IMR-90 (cell line): ENCODE results near the gene SNAPC2. TPM values are rescaled to one million over a fixed set of nuclear protein-coding genes. Genes with fewer than 3 reads are reported as not detected.

ENCODE experiments used
- ATAC-seq: fragments of 200-7000 bp; cut with Tn5 transposase; 2 replicates; pipeline ENCODE4 v1.9.1; 2020; ENCODE audit warnings: low read depth, mild to moderate bottlenecking, moderate library complexity
- BruUV-seq: library from RNA; stranded (reverse); fragments of 400-500 nt; replicated peaks from 2 replicates; lab custom pipeline; 2021; lab: Mats Ljungman, UMichigan
- CTCF ChIA-PET: fragments of 300-600 bp; formaldehyde crosslinking; extraction: SDS; loops from one replicate; lab custom pipeline; 2021; ENCODE audit warnings: antibody characterized with exemption; lab: Yijun Ruan, JAX
- POLR2A ChIA-PET: fragments of 300-600 bp; sonication (Branson Sonifier 250); formaldehyde crosslinking; loops from one replicate; lab custom pipeline; 2022; ENCODE audit warnings: antibody characterized with exemption; ENCODE audit not compliant: unreplicated experiment; lab: Charles Lee
- DNase-seq: peaks from one replicate; pipeline ENCODE4 v3.0.0; 2013
- H2AFZ ChIP-seq: replicated peaks from 2 replicates; pipeline ENCODE3; 2013; ENCODE audit warnings: low read length, mild to moderate bottlenecking; ENCODE audit not compliant: poor library complexity
- H2AK5ac ChIP-seq: 2 replicates; pipeline ENCODE4 v1.6.1; 2013; ENCODE audit warnings: low read depth, low read length, inconsistent platforms
- H2AK9ac ChIP-seq: replicated peaks from 2 replicates; pipeline ENCODE3; 2013; ENCODE audit warnings: mild to moderate bottlenecking, low read depth, low read length, moderate library complexity; ENCODE audit not compliant: poor library complexity
- H2BK120ac ChIP-seq: 2 replicates; pipeline ENCODE4 v1.6.1; 2013; ENCODE audit warnings: low read depth, low read length, inconsistent platforms
- H2BK15ac ChIP-seq: 3 replicates; pipeline ENCODE4 v1.6.1; 2013; ENCODE audit warnings: low read depth, low read length, inconsistent platforms
- H2BK20ac ChIP-seq: 2 replicates; pipeline ENCODE4 v1.6.1; 2013; ENCODE audit warnings: low read depth, mild to moderate bottlenecking, inconsistent platforms, low read length, moderate library complexity
- H2BK5ac ChIP-seq: 2 replicates; pipeline ENCODE4 v1.6.1; 2013; ENCODE audit warnings: mild to moderate bottlenecking, low read depth, low read length, inconsistent platforms; ENCODE audit not compliant: poor library complexity, severe bottlenecking
- H3K14ac ChIP-seq: replicated peaks from 2 replicates; pipeline ENCODE4 v1.6.1; 2013; ENCODE audit warnings: low read depth, low read length, inconsistent platforms
- H3K18ac ChIP-seq: 2 replicates; pipeline ENCODE4 v1.6.1; 2013; ENCODE audit warnings: low read depth, low read length, control low read depth
- H3K23ac ChIP-seq: 2 replicates; pipeline ENCODE4 v1.6.1; 2013; ENCODE audit warnings: low read depth, low read length, inconsistent platforms
- H3K27ac ChIP-seq: 2 replicates; pipeline ENCODE4 v1.5.1; 2013; ENCODE audit warnings: mild to moderate bottlenecking, control low read depth, low read length; ENCODE audit not compliant: insufficient read depth
- H3K27me3 ChIP-seq: 2 replicates; pipeline ENCODE4 v1.6.1; 2013; ENCODE audit warnings: low read length; ENCODE audit not compliant: control insufficient read depth, insufficient read depth
- H3K36me3 ChIP-seq: 2 replicates; pipeline ENCODE4 v1.6.1; 2013; ENCODE audit warnings: low read length, mixed read lengths; ENCODE audit not compliant: control insufficient read depth, insufficient read depth
- H3K4ac ChIP-seq: 2 replicates; pipeline ENCODE4 v1.6.1; 2013; ENCODE audit warnings: low read depth, low read length, inconsistent platforms
- H3K4me1 ChIP-seq: 2 replicates; pipeline ENCODE4 v1.6.1; 2013; ENCODE audit warnings: low read length, mixed read lengths; ENCODE audit not compliant: control insufficient read depth, insufficient read depth
- H3K4me2 ChIP-seq: 2 replicates; pipeline ENCODE4 v1.6.1; 2013; ENCODE audit warnings: low read depth, mild to moderate bottlenecking, control low read depth, low read length, moderate library complexity
- H3K4me3 ChIP-seq: 2 replicates; pipeline ENCODE4 v1.5.1; 2013; ENCODE audit warnings: low read depth, mild to moderate bottlenecking, control low read depth, low read length, moderate library complexity; ENCODE audit not compliant: insufficient read depth
- H3K56ac ChIP-seq: 2 replicates; pipeline ENCODE4 v1.6.1; 2013; ENCODE audit warnings: low read length, inconsistent platforms; ENCODE audit not compliant: insufficient read depth; ENCODE audit errors: extremely low read depth
- H3K79me1 ChIP-seq, 2 experiments: 2 replicates each; pipeline ENCODE4 v1.6.1; 2013; ENCODE audit warnings: low read length in 2 of 2, inconsistent platforms in 1 of 2, low read depth in 1 of 2
- H3K9ac ChIP-seq: 2 replicates; pipeline ENCODE4 v1.6.1; 2013; ENCODE audit warnings: low read depth, low read length, control low read depth
- H3K9me1 ChIP-seq: 2 replicates; pipeline ENCODE4 v1.6.1; 2013; ENCODE audit warnings: low read length, inconsistent platforms; ENCODE audit not compliant: insufficient read depth
- H3K9me3 ChIP-seq: 2 replicates; pipeline ENCODE4 v1.6.1; 2013; ENCODE audit warnings: low read length; ENCODE audit not compliant: control insufficient read depth, insufficient read depth
- H4K20me1 ChIP-seq: 2 replicates; pipeline ENCODE4 v1.6.1; 2013; ENCODE audit warnings: low read length, inconsistent platforms; ENCODE audit not compliant: insufficient read depth
- H4K5ac ChIP-seq: 2 replicates; pipeline ENCODE4 v1.6.1; 2013; ENCODE audit warnings: mild to moderate bottlenecking, low read depth, low read length, control low read depth
- H4K8ac ChIP-seq, 2 experiments: 2 replicates each; pipeline ENCODE4 v1.6.1; 2013; ENCODE audit warnings: low read depth in 2 of 2, low read length in 2 of 2, control low read depth in 1 of 2, inconsistent platforms in 1 of 2
- H4K91ac ChIP-seq: 2 replicates; pipeline ENCODE4 v1.6.1; 2013; ENCODE audit warnings: low read depth, low read length, inconsistent platforms; ENCODE audit not compliant: insufficient read depth
- BHLHE40 ChIP-seq: fragments of 150-350 bp; IDR thresholded peaks from 2 replicates; pipeline ENCODE4 v1.6.1; 2016; ENCODE audit warnings: mild to moderate bottlenecking, low read depth, low read length
- CEBPB ChIP-seq: IDR thresholded peaks from 2 replicates; pipeline ENCODE4 v1.6.1; 2012; ENCODE audit warnings: low read depth, low read length, improper control_type of control experiment
- ELK1 ChIP-seq: fragments of 150-350 bp; IDR thresholded peaks from 2 replicates; pipeline ENCODE4 v1.6.1; 2016; ENCODE audit warnings: low read depth, mild to moderate bottlenecking, low read length, moderate library complexity, borderline replicate concordance
- FOS ChIP-seq: fragments of 150-350 bp; IDR thresholded peaks from 2 replicates; pipeline ENCODE4 v1.6.1; 2016; ENCODE audit warnings: low read depth, low read length
- MAFK ChIP-seq: IDR thresholded peaks from 2 replicates; pipeline ENCODE4 v1.6.1; 2012; ENCODE audit warnings: low read depth, low read length, improper control_type of control experiment
- MAZ ChIP-seq: IDR thresholded peaks from 2 replicates; pipeline ENCODE4 v1.6.1; 2012; ENCODE audit warnings: low read depth, mild to moderate bottlenecking, low read length, improper control_type of control experiment, moderate library complexity, borderline replicate concordance
- MXI1 ChIP-seq: IDR thresholded peaks from 2 replicates; pipeline ENCODE4 v1.6.1; 2012; ENCODE audit warnings: low read depth, mild to moderate bottlenecking, low read length, moderate library complexity, borderline replicate concordance
- POLR2A ChIP-seq: IDR thresholded peaks from 2 replicates; pipeline ENCODE4 v1.6.1; 2012; ENCODE audit warnings: mild to moderate bottlenecking, low read depth, low read length
- RAD21 ChIP-seq: IDR thresholded peaks from 2 replicates; pipeline ENCODE4 v1.6.1; 2012; ENCODE audit warnings: low read length, improper control_type of control experiment
- RCOR1 ChIP-seq: IDR thresholded peaks from 2 replicates; pipeline ENCODE4 v1.6.1; 2012; ENCODE audit warnings: mild to moderate bottlenecking, low read length, improper control_type of control experiment; ENCODE audit not compliant: insufficient replicate concordance
- RFX5 ChIP-seq: IDR thresholded peaks from 2 replicates; pipeline ENCODE4 v1.8.0; 2012; ENCODE audit warnings: low read depth, mild to moderate bottlenecking, low read length, moderate library complexity
- SMC3 ChIP-seq: fragments of 150-350 bp; IDR thresholded peaks from 2 replicates; pipeline ENCODE4 v1.6.1; 2016; ENCODE audit warnings: low read depth, mild to moderate bottlenecking, antibody characterized with exemption, low read length, moderate library complexity
- USF2 ChIP-seq: fragments of 150-350 bp; IDR thresholded peaks from 2 replicates; pipeline ENCODE4 v1.6.1; 2017; ENCODE audit warnings: mild to moderate bottlenecking, antibody characterized with exemption, low read length, low read depth
- WGBS, 2 experiments: methylation state at CpG; one replicate each; pipeline versions ENCODE4 v1.1.5 to v1.1.7; 2013; ENCODE audit warnings: missing lambda C conversion rate in 2 of 2; ENCODE audit not compliant: insufficient read length in 1 of 2; ENCODE audit errors: extremely low coverage in 2 of 2; 5-methylcytosine and 5-hydroxymethylcytosine counted together
- dilution Hi-C: fragments of 300-500 bp; cut with HindIII; formaldehyde crosslinking; loops from one replicate; pipeline ENCODE4 v1.14.3; 2018; ENCODE audit warnings: low sequenced_read_pairs; ENCODE audit not compliant: unreplicated experiment
- in situ Hi-C: fragments of 300-500 bp; cut with MboI; formaldehyde crosslinking; loops from 3 replicates; pipeline ENCODE4 v1.14.3; 2019; ENCODE audit warnings: low sequenced_read_pairs, inconsistent platforms, mixed read lengths
- intact Hi-C: fragments of 100-400 bp; cut with micrococcal nuclease; formaldehyde crosslinking; loops from 2 replicates; pipeline ENCODE4 v1.10.0; 2022
- polyA plus RNA-seq, 3 experiments: library from polyadenylated mRNA; depleted of rRNA; stranded (reverse); fragments of >200 nt; gene quantifications; 2 replicates each; pipeline ENCODE4 v1.2.3, GENCODE V29; 2012; ENCODE audit warnings: low replicate concordance in 1 of 3
- total RNA-seq: library from RNA; depleted of rRNA; stranded (reverse); fragments of >200 nt; gene quantifications from 2 replicates; pipeline ENCODE4 v1.2.3, GENCODE V29; 2012

SNAPC2 gene
- total and polyA plus RNA-seq, 2 of the 4 experiments (the other 2 are of a cell fraction), result 12.5 to 29.2 TPM

- H3K4me2 ChIP-seq, result no peak overlapping the region
- BruUV-seq, result no TSS peak
- H3K9me1 ChIP-seq, result peaks cover 18% of the 10 kb centered on the region
- H2AK5ac ChIP-seq, result no peak overlapping the region
- H4K8ac ChIP-seq, result no peak overlapping the region
- H2BK120ac ChIP-seq, result no peak overlapping the region
- peak overlapping the region; percentile 45 for H2AK9ac ChIP-seq
- no peak for TF ChIP-seq CEBPB
- TF ChIP-seq POLR2A, result no peak
- no peak for TF ChIP-seq BHLHE40
- TF ChIP-seq ELK1, result no peak
- no peak for TF ChIP-seq RCOR1
- no peak for TF ChIP-seq MAZ
- no peak for TF ChIP-seq USF2
- no peak for TF ChIP-seq SMC3
- TF ChIP-seq RFX5, result no peak
- no peak for TF ChIP-seq MAFK
- no peak for TF ChIP-seq MXI1
- TF ChIP-seq RAD21, result no peak
- no peak for TF ChIP-seq FOS
- no peaks in the 10 kb centered on the region for H3K27me3 ChIP-seq
- no peak for DNase-seq
- H2AFZ ChIP-seq, result no peak overlapping the region
- in situ Hi-C loops (no loop called here), intact Hi-C loops (no loop called here), dilution Hi-C loops (no loop called here)
- H3K18ac ChIP-seq, result no peak overlapping the region
- H4K5ac ChIP-seq, result no peak overlapping the region
- no peak overlapping the region for H2BK20ac ChIP-seq
- H3K23ac ChIP-seq, result no peak overlapping the region
- no peak overlapping the region for H3K27ac ChIP-seq
- WGBS, 2 experiments, result 96% methylated on average over 7 of the region's 31 CpGs; no CpG with 5 or more reads in 1 of the 2 experiments
- ChIA-PET CTCF (no interaction called here), POLR2A (no interaction called here)
- H3K14ac ChIP-seq, result no peak overlapping the region
- H4K91ac ChIP-seq, result no peak overlapping the region
- no peaks in the 10 kb centered on the region for H3K9me3 ChIP-seq
- H3K9ac ChIP-seq, result no peak overlapping the region
- peaks cover 18% of the 10 kb centered on the region for H4K20me1 ChIP-seq
- H3K4ac ChIP-seq, result no peak overlapping the region
- H3K56ac ChIP-seq, result no peak overlapping the region
- peaks cover 7% of the 10 kb centered on the region; the same call in 1 of the 2 replicates for H3K36me3 ChIP-seq
- H3K79me1 ChIP-seq, result peaks cover 2 to 33% of the 10 kb centered on the region in 2 experiments; a peak in 2 of 4 replicates
- H2BK15ac ChIP-seq, result no peak overlapping the region
- H3K4me3 ChIP-seq, result no peak overlapping the region
- ATAC-seq, result no peak
- H3K4me1 ChIP-seq, result peaks cover 24% of the 10 kb centered on the region
- H2BK5ac ChIP-seq, result no peak overlapping the region
Observed at GRCh38 chr19:7923295-7924191, 3.4 kb downstream of the SNAPC2 start.
